ENCODE data around the gene CLIC4.
"Not testable (repeated sequence)": the region's sequence is repeated elsewhere in the genome, so short reads cannot be mapped to it uniquely, and the experiment has no call there.

CLIC4 gene

DNA sequence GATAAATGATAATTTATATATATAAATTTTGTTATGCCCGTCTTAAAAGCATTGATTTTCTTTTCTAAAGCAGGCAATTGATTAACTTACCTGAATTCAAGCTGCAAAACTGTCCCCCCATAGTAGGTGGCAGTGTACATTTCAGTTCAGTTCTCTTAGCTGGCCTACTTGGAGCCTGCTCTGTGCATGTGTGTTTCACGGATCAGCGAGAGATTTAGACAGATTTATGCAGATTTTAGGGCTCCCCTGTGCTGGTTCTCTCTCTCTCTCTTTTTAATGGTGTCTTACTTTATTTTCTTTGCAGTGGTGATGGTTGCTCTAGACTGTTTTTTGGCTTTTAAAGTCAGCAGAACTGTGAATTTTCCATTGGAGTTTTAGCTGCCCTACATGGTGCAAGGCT is 30.7 kb downstream of the CLIC4 start:
- DNase-seq, result no peak

DNA sequence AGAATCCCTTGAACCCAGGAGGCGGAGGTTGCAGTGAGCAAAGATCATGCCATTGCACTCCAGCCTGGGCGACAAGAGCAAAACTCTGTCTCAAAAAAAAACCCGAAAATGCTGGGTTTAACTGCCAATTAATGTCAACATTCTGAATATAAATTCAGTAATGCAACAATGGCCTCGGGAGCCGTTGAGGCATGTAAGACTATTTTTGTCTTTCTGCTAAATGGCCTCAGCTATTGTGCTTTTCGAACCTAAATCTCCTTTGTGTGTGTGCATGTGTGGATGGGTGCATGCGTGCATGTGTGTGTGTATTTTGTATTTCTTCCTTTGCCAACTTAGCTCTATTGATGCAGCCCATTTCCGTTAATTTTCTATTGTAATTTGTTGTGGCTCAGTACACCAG is 31.6 kb downstream of the CLIC4 start:
- no peak for DNase-seq

DNA sequence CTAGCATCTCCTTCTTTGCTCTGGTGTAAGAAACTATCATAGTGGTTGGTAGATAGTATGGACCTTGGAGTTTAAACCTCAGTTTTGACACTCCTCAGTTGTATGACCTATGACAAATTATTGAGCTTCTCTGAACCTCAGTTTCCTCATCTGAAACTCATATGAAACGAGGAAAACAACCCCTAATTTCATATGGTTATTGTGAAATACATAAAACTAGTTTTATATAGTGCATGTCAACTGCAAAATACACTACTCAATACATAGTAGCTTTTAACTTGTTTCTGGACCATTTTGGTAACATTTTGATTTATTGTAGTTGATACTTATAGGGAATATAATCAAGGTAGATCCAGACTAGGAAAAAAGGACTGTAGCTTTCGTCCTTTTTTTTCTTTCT is 32.9 kb downstream of the CLIC4 start:
- no peak for DNase-seq

DNA sequence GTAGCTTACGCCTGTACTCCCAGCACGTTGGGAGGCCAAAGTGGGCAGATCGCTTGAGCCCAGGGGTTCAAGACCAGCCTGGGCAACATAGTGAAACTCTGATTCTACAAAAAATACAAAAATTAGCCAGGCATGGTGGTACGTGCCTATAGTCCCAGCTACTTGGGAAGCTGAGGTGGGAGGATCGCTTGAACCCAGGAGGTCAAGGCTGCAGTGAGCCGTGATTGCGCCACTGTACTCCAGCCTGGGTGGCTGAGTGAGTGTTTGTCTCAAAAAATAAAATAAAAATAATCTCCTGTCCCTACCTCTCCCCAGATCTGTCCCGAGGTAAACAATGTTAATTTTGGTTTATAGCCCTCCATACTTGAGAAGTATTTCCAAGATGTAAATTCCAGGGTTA is 34.0 kb downstream of the CLIC4 start:
- not testable (repeated sequence) for DNase-seq

DNA sequence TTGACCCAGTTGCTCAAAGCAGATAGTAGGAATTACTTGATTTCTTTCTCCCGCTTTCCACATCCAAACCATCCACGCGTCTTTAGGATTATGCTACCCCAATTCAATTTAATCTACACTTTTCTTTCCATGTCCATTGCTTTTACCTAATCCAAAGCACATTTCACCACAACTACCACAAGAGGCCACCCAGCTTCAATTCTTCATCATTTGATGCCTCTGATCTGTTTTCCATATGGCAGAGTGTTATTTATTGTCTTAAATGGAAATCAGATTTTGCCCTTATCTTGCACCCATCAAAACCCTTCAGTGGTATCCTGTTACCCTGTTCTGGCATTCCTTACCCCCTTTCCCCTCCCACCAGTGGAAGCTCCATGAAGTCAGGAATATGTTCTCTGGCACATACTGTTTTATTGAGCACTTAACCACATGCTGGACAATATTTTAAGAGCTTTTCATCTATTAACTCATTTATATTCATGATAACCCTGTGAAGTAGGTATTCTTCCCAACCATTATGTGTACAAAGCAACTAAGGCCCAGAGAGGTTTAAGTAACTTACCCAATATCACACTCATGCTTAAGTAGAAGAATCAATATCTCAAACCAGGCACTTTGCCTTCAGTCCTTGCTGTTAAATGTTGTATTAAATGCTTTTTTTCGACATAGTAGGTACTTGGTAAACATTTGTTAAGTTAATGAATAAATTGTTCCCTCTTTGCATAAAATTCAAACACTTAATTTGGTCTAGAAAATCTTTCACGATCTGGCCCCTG is 34.6 kb downstream of the CLIC4 start:
- DNase-seq, result no peak

DNA sequence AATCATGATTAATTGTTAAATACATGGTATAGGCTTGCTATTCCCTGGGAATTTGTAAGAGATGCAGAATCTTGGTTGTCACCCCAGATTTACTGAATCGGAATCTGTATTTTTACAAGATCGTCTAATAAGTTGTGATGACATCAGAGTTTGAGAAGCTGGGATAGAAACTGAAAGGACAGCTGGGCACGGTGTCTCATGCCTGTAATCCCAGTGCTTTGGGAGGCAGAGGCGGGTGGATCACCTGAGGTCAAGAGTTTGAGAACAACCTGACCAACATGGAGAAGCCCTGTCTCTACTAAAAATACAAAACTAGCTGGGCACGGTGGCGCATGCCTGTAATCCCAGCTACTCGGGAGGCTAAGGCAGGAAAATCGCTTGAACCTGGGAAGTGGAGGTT is 35.4 kb downstream of the CLIC4 start:
- DNase-seq, result not testable (repeated sequence)

DNA sequence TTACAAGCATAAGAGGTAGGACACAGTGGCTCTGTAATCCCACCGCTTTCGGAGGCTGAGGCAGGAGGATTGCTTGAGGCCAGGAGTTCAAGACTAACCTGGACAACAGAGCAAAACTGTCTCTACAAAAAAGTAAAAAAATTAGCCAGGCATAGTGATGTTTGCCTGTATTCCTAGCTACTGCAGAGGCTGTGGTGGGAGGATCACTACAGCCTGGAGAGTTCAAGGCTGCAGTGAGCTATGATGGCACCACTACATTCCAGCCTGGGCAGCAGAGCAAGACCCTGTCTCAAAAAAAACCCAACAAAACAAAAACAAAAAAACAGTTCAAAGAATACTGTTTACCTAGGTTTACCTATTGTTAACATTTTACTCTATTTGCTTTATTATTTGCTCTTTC is 37.4 kb downstream of the CLIC4 start:
- DNase-seq, result no peak

DNA sequence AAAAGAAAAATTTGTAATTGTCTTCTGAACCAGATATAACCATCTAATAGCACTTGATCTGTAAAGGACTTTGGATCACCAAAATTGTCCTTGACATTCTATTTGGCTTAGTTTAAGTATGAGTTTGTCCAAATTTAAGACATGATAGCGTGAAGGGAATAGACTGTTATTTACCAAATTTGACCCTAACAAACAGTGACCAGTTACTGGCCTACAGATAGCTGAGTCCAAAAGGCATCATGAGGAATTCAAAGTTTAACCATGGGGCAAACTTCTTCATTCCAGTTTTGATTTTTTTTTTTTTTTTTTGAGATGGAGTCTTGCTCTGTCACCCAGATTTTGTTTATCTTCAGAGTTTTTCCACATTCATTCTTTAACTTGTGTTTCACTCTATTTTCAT is 38.5 kb downstream of the CLIC4 start:
- no peak for DNase-seq

DNA sequence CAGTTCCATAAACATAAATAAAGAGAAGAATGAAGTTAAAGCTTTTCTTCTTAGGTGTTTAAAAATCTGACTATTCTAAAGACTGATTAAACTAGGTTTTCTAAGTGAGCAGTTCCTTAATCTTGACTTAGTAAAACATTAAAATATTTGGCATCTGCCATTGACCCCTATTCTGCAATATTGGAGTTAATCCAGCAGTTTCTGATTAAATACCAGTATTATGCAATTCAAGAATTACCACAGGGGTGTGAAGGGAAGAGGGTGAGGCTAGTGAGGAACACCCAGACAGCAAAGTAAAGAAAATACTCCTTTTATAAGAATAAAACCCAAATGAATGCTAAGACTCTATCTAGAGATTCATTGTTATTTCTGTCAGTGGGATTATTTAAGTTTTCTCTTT is 40.9 kb downstream of the CLIC4 start:
- DNase-seq, result no peak

DNA sequence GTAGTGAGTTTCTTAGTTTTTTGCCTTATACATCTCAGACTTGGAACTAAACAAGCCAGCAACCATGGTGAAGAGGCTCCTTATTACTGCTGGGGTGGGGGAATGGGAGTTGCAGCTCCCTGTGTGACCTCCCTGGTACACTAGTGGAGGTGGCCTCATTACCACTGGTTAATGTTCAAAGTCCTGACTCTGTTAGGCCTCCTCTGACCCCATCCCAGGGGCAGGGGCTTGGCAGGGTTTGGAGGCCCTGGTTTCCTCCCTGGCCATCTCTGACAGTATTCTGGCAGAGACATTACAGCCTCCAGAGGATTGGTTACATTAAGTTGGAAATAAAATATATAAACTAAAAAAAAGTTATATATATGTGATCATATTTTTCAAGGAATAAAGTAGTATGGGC is 45.2 kb downstream of the CLIC4 start:
- no peak for DNase-seq

DNA sequence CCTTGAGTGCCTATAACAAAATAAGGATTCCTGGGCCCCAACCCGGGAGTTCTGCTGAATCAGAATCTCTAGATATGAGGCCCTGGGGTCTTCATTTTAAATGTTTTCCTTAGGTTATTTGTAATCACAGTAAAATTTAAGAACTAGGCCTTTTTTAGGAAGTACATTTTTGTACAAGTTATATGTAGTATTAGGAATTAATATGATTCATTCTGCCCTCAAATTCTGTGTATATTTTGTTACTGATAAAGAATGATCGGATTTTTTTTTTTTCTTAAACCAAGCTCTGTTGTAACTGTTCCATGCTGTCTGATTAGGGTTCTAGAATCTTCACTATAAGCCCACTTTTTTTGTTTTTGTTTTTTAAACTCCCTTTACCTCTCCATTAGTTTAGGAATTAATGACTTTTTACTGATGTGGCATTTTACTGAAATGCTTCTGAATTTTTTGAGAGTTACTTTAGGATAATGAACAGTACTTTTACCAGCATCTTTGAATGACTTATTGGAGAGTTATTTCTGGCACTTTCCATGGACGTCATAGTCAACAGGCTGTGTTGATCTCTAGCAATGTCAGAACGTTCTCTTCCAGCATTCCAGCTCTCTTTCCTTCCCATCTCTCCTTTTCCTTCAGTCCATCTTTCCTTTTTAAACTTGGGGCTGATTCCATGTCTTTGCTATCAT is 48.3 kb downstream of the CLIC4 start:
- DNase-seq, result no peak

DNA sequence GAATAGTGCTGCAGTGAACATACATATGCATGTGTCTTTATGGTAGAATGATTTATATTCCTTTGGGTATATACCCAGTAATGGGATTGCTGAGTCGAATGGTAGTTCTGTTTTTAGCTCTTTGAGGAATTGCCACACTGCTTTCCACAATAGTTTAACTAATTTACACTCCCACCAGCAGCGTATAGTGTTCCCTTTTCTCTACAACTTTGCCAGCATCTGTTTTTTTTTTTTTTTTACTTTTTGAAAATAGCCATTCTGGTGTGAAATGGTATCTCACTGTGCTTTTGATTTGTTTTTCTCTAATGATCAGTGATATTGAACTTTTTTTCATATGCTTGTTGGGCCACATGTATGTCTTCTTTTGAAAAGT is 48.9 kb downstream of the CLIC4 start:
- not testable (repeated sequence) for DNase-seq

DNA sequence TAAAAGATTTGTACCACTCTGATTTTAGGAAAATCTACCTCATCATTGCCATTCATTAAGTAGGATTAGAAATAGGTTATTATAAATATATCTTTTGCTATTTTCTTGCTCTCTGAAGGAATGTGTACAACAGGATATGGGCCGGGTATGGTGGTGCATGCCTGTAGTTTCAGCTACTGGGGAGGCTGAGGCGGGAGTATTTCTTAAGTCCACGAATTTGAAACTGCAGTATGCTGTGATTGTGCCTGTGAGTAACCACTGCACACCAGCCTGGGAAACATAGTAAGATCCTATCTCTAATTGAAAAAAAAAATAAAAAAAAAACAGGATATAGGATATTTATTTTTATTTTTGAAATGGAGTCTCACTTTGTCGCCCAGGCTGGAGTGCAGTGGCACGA is 50.0 kb downstream of the CLIC4 start:
- no peak for DNase-seq

DNA sequence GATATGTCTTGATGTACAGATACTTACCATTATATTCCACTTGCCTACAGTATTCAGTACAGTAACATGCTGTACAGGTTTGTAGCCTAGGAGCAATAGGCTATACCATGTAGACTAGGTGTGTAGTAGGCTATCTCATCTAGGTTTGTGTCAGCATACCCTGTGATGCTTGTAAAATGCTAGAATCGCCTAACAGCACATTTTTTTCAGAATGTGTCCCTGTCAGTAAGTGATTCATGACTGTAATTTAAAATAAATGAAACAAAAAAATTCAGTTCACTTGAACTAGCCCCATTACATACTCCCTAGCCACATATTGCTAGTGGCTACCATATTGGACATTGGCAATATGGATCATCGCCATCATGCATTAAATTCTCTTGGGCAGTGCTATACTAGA is 51.3 kb downstream of the CLIC4 start:
- DNase-seq, result no peak

DNA sequence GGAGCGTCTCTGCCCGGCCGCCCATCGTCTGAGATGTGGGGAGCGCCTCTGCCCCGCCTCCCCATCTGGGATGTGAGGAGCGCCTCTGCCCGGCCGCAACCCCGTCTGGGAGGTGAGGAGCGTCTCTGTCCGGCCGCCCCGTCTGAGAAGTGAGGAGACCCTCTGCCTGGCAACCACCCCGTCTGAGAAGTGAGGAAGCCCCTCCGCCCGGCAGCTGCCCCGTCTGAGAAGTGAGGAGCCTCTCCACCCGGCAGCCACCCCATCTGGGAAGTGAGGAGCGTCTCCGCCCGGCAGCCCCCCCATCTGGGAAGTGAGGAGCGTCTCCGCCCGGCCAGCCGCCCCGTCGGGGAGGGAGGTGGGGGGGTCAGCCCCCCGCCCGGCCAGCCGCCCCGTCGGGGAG is 54.0 kb downstream of the CLIC4 start:
- not testable (repeated sequence) for DNase-seq

DNA sequence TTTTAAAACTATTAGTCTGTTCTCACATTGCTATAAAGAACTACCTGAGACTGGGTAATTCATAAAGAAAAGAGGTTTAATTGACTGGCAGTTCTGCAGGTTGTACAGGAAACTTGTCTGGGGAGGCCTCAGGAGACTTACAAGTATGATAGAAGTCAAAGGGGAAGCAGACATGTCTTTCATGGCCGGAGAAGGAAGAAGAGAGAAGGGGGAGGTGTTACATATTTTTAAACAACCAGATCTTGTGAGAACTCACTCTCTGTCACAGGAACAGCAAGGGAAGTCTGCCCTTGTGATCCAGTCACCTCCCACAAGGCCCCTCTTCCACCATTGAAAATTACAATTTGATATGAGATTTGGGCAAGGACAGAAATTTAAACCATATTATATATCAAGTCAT is 55.9 kb downstream of the CLIC4 start:
- DNase-seq, result no peak

DNA sequence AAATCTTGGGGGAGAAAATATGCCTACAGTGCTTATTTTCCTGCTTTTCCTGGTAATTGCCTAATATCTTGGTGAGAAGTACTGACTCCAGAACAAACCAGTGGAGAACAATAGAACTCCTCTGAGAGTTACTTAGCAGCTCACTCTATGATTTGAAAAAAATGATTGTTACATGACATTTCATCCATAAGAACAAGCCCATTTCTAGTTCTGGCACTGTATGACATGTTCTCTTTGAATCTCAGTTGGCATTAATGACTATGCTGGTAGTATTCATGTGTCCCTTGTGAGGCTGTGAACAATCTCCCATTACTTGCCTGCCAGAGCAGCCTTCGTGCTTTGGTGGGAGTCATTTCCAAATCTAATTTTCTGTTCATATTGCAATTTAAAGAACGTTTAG is 58.0 kb downstream of the CLIC4 start:
- no peak for DNase-seq

DNA sequence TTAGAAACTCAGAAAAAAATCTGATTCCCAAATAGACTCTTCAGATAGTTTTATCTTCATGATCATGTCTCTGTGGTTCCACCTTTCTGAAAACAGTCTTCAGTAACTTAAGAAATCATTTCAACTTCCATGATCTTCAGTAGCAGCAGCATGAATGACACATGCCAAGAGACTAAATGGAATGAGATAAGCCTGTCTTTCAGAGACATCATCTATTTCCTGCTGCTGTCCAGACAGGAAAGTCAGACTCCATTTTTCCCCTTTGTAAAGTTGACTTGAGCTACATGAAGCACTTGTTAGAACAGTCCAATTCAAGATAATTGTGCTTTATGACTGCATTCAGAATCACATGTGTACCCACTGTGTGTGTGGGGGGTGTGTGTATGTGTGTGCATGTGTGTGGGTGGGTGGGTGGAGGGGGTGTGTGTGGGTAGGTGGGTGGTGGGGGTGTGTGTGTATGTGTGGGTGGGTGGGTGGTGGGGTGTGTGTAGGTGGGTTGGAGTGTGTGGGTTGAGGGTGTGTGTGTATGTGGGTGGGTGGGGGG is 58.8 kb downstream of the CLIC4 start:
- no peak for DNase-seq

DNA sequence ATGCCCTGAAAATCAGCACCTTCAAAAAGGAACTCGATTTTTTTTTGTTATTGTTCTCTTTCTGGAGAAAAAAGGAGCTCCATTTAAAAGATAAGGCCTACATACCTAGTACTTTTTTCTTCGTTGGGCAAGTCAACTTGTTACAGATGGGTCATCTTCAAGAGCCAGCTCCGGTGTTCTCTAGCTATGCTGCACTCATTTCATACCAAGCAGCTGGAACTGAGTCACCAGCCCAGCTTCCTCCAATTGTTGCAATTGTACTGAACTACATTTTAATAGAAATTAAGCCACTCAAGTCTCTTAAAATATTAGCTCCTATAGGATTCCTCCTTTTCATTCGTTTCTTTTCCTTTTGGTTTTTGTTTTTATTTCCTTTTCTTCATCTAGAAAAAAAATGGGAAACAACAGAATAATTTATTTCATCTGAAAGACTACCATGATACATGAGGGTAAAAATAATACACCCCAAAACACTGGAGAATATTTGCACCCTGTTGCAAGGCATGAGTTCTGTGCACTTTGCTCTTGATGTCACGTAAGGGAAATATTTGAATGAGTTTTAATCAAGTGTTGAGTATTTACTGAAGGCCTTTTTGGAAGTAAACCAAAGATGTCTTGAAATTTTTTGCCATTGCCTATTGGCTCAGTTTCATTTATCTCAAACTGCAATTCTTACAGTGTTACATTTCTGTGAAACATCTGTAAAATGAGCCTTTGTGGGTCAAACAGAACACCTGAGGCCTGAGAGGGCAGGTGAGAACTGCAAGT is 60.5 kb downstream of the CLIC4 start:
- DNase-seq, result no peak

DNA sequence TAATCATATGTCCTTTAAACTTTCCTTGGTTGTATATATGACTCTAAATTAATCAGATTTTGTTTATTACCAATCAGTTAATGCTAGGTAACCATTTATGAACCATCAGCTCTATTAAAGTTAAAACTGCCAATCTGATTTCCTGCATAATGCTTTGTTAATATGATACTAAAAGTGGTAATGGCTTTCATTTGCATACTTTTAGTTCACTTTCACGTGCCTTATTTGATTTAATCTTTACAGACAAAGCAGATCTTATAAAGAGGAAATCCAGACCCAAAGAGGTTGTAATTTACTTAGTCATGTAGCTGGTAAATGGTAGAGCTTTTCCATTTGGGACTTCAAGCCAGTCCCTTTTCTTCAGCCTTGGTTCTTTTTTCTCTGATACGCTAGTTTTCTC is 61.3 kb downstream of the CLIC4 start:
- DNase-seq, result no peak

DNA sequence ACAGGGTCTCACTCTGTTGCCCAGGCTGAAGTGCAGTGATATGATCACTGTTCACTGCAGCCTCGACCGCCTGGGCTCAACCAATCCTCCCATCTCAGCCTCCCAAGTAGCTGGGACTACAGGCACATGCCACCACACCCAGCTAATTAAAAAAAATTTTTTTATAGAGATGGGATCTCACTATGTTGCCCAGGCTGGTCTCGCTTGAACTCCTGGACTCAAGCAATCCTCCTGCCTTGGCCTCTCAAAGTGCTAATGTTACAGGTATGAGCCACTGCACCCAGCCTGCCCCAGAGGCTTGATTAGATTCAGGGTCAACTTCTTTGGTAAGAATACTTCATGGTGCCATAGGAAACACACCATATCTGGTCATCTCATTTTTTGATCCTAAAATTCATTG is 66.2 kb downstream of the CLIC4 start:
- DNase-seq, result not testable (repeated sequence)

DNA sequence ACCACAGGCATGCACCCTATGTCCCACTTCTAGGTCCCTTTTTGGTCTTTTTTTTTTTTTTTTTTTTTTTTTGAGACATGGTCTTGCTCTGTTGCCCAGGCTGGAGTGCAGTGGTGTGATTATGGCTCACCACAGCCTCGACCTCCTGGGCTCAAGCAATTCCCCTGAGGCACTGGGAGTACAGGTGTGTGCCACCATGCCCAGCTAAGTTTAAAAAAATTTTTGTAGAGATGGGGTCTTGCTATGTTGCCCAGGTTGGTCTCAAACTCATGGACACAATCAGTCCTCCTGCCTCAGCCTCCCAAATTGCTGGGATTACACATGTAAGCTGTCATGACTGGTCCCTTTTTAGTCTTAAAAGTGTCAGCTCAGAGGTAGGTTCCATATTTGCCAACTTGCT is 75.0 kb downstream of the CLIC4 start:
- DNase-seq, result not testable (repeated sequence)

DNA sequence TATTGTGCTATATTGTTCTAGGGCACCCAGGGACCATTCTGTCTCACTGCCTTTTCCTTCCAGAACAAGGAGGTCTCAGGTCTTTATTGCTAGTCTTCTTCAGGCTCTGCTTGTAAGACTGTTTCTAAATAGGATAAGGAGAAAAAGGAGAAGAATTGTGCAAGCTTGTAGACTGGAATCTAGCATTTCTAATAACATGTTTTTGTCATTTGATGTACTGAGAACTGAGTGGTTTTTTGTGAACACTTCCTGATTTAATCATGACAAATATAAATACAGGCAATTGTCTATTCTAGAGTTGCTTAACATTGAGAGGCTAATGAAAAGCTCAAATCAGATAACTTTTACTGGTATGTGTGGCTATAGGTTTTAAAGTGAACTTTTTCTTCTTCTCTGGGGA is 77.6 kb downstream of the CLIC4 start:
- no peak for DNase-seq

DNA sequence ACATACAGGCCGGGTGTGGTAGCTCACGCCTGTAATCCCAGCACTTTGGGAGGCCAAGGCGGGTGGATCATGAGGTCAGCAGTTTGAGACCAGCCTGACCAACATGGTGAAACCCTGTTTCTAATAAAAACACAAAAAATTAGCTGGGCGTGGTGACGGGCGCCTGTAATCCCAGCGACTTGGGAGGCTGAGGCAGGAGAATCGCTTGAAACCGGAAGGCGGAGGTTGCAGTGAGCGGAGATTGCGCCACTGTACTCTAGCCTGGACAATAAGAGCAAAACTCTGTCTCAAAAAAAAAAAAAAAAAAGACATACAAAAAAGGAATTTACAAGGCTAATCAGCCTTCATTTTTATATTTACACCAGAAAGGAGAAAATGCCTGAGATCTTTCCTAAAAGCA is 78.2 kb downstream of the CLIC4 start:
- DNase-seq, result not testable (repeated sequence)

Data from activated gamma-delta T cell treated with Interleukin-2 at 50 U/mL for 16 hours (primary cell).